ENCODE measurements around the gene EEF2K. TPM values are rescaled to one million over a fixed set of nuclear protein-coding genes. Genes with fewer than 3 reads are reported as not detected.
"Not testable (repeated sequence)": the region's sequence is repeated elsewhere in the genome, so short reads cannot be mapped to it uniquely, and the experiment has no call there.

The EEF2K gene
- polyA plus RNA-seq, 2 donors, result 4.6 to 6.9 TPM

DNA sequence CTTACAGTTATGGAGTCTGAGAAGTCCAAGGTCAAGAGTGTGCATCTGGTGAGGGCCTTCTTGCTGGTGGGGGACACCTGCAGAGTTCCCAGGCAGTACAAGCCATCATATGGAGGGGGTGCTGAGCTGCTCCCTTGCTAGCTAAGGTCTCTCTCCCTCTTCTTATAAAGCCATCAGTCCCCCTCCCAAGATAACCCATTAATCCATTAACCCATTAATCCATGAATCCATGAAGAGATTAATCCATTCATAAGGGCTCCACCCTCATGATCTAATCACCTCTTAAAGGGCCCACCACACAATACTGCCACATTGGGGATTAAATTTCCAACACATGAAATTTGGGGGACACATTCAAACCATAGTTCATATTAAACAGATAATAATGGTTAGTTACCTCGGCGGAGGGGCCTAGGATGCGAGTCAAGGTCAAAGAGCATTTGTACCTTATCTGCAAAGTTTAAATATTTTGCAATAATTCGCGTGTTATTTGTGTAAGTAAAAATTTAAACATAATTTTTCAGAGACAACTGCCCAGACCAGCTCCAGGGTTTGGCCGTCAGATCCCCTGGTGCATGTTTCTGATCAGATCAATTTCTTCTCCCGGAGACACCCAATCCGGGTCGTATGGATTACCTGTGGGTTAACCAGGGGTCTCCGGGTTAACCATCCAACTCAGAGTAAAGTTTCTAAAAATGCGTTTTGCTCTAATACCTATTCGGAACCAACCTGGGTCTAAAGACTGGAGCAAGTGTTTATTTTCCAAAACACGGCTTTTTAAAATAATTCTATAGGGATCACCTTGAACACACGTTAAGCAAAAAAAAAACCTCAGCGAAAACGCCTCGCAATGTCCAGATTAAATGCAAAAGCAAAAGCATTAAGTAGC lies 90.4 kb downstream of the EEF2K start:
- WGBS, 2 donors, result 3 to 4% methylated on average over 17 of the region's 17 CpGs
- Histone ChIP-seq H3K27me3 (ENCODE audit: control insufficient read depth in 1 of 2, insufficient read depth in 2 of 2, low read length in 2 of 2) (no peaks in the 10 kb centered on the region), H3K4me3 (ENCODE audit: low read depth in 1 of 2, low read length in 2 of 2) (peak overlapping the region; percentile 26 to 69), H3K36me3 (ENCODE audit: control insufficient read depth in 2 of 2, insufficient read depth in 2 of 2, low read length in 1 of 2) (no peaks in the 10 kb centered on the region), H3K9me3 (ENCODE audit: control insufficient read depth in 2 of 2, insufficient read depth in 1 of 2, low read depth in 1 of 2, low read length in 1 of 2) (no peaks in the 10 kb centered on the region), H3K27ac (ENCODE audit: low read depth in 2 of 2, low read length in 1 of 2) (peak overlapping the region in 1 of 2 donors; percentile 27), H3K4me1 (ENCODE audit: control insufficient read depth in 2 of 2, insufficient read depth in 2 of 2, low read length in 1 of 2) (peaks cover 0 to 4% of the 10 kb centered on the region in 2 donors)

DNA sequence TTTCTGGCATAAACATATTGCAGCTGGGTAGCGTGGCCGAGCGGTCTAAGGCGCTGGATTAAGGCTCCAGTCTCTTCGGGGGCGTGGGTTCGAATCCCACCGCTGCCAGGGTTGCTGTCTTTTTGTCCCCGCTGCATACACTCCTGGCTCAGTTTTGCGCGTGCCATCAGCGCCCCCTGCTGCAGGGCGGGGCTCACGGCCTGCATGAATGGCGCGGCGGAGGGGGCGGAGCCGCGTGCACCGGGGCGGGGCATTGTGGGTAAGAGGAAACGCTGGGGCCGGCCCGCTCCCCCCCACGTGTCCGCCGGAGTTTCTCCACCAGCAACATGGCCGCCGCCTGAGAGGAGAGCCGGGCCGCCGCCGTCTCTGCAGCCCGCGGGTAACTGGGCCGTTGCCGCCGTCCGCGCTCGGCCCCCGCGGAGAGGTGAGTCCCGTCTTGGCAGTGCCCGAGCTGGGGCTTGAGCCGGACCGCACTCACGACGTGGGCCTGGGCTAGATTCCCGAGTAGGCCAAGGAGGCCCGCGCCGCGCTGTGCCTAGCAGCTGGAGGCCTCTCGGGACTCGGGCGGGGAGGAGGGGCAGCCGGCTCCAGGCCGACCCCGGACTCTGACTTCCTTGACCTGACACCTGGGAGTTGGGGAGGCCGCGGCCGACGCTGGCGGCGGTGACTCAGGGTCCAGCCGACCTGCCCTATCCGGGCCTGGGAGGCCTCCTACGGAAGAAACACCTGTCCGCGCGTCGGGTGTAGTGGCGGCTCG lies 91.2 kb downstream of the EEF2K start, which contains the start of gene POLR3E:
POLR3E (plus strand) TSS at position 296 of the 757 bp plus-strand sequence. CDS start 5,560 bp downstream, outside the sequence.
- Histone ChIP-seq H3K27ac (ENCODE audit: low read depth in 2 of 2, low read length in 1 of 2) (peak within 1 kb of the TSS; percentile 95 to 96), H3K27me3 (ENCODE audit: control insufficient read depth in 1 of 2, insufficient read depth in 2 of 2, low read length in 2 of 2) (no peaks in the 10 kb centered on the region), H3K4me1 (ENCODE audit: control insufficient read depth in 2 of 2, insufficient read depth in 2 of 2, low read length in 1 of 2) (peaks cover 0 to 7% of the 10 kb centered on the region in 2 donors), H3K36me3 (ENCODE audit: control insufficient read depth in 2 of 2, insufficient read depth in 2 of 2, low read length in 1 of 2) (peaks cover 0 to 3% of the 10 kb centered on the region in 2 donors), H3K9me3 (ENCODE audit: control insufficient read depth in 2 of 2, insufficient read depth in 1 of 2, low read depth in 1 of 2, low read length in 1 of 2) (no peaks in the 10 kb centered on the region), H3K4me3 (ENCODE audit: low read depth in 1 of 2, low read length in 2 of 2) (peak within 1 kb of the TSS; percentile 78 to 98)
- 0 to 1% methylated on average over 72 to 76 of the region's 76 CpGs for WGBS, 2 donors

DNA sequence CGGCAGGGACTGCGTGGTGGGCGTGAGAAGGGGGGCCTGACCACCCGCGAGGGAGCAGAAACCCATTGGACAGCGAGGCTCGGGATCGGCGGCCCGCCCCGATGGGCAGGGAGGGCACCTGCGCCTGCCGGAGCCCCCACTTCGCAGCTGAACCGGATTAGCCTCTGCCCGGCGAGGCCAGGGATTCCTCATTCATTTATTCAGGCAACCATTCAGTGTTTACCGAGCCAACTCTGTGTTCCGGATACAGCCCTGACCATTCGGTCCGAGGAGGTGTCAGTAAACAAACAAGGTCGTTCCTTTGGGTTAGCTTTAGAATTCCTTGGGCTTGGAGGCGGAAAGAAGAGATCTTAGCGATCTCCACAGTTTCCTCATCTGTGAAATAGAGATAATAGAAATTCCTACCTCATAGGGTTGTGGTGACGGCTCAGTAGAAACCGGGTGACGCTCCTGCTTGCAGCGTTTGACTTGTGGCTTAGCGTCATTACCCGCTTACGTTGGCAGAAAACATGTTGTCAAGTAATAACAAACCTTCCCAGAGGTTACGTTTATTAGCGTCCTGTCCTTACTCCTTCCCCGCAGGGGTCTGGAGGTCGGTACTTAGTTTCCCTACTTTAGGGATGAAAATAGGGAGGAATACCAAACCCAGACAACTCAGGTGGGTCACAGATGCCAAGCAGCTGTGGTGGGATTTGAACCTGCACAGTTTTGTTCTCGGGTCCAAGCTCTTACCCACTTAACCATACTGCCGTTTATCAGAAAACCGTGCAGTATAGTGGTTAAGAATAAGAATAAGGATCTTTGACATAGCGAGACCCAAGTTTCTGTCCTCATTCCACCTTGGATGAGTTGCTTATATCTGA lies 92.0 kb downstream of the EEF2K start:
- no peaks in the 10 kb centered on the region for H3K9me3 ChIP-seq (ENCODE audit: control insufficient read depth in 2 of 2, insufficient read depth in 1 of 2, low read depth in 1 of 2, low read length in 1 of 2)
- H3K4me3 ChIP-seq (ENCODE audit: low read depth in 1 of 2, low read length in 2 of 2), result peak overlapping the region; percentile 78 to 98
- peak overlapping the region; percentile 95 to 96 for H3K27ac ChIP-seq (ENCODE audit: low read depth in 2 of 2, low read length in 1 of 2)
- no peaks in the 10 kb centered on the region for H3K27me3 ChIP-seq (ENCODE audit: control insufficient read depth in 1 of 2, insufficient read depth in 2 of 2, low read length in 2 of 2)
- H3K4me1 ChIP-seq (ENCODE audit: control insufficient read depth in 2 of 2, insufficient read depth in 2 of 2, low read length in 1 of 2), result peaks cover 0 to 7% of the 10 kb centered on the region in 2 donors
- WGBS, 2 donors, result 0 to 1% methylated on average over 34 to 39 of the region's 39 CpGs
- peaks cover 0 to 6% of the 10 kb centered on the region in 2 donors for H3K36me3 ChIP-seq (ENCODE audit: control insufficient read depth in 2 of 2, insufficient read depth in 2 of 2, low read length in 1 of 2)

DNA sequence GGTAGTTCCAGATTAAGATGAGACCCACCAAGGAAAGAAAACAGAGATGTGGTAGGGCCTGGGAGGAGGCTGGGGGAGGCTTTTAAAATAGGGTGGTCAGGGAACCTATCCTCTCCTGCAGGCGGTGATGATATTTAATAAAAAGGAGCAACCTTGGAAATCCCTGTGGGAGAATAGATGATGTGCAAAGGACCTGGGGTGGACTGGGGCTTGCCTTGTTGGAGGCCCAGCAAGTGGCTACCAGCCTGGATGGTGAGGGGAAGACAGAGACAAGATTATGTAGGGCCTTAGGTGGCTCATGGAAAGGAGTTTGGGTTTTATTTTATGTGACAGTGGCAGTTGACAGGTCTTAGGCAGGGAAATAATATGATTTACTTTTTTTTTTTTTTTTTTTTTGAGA lies 93.0 kb downstream of the EEF2K start:
- Histone ChIP-seq H3K36me3 (ENCODE audit: control insufficient read depth in 2 of 2, insufficient read depth in 2 of 2, low read length in 1 of 2) (peaks cover 0 to 8% of the 10 kb centered on the region in 2 donors), H3K27ac (ENCODE audit: low read depth in 2 of 2, low read length in 1 of 2) (peak overlapping the region in 1 of 2 donors; percentile 35), H3K4me1 (ENCODE audit: control insufficient read depth in 2 of 2, insufficient read depth in 2 of 2, low read length in 1 of 2) (peaks cover 0 to 7% of the 10 kb centered on the region in 2 donors), H3K27me3 (ENCODE audit: control insufficient read depth in 1 of 2, insufficient read depth in 2 of 2, low read length in 2 of 2) (no peaks in the 10 kb centered on the region), H3K9me3 (ENCODE audit: control insufficient read depth in 2 of 2, insufficient read depth in 1 of 2, low read depth in 1 of 2, low read length in 1 of 2) (peaks cover 0 to 1% of the 10 kb centered on the region in 2 donors), H3K4me3 (ENCODE audit: low read depth in 1 of 2, low read length in 2 of 2) (no peak overlapping the region)
- 93 to 100% methylated on average over 1 of the region's 1 CpG for WGBS, 2 donors

DNA sequence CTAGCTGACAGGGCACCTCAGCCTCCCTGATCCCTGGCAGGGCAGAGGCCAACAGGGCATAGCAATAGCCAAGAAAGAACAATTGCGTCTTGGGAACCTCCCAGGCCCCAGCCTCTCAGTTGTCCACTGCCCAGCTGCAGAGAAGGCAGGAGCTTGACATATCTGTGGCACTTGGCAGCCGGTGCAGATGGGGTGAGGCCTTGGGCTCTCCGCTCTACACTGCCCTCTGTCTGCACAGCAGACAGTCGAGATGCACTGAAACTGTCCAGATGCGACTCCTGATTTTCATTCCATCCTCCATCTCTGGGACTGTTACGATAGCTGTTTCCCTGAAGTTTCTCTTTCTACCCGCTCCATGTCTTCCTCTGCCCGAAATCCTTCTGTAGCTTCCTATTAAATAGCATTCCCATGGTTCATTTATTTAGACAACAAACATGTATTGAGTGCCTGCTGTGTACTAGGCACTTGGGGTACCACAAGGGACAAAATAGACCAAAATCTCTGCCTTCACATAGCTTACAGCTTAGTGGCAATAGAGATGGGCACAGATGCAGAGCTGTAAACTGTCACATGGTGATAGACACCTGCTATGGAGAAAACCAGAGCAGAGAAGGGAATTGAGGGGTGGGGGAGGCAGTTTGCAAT lies 94.5 kb downstream of the EEF2K start:
- Histone ChIP-seq H3K4me1 (ENCODE audit: control insufficient read depth in 2 of 2, insufficient read depth in 2 of 2, low read length in 1 of 2) (peaks cover 0 to 7% of the 10 kb centered on the region in 2 donors), H3K9me3 (ENCODE audit: control insufficient read depth in 2 of 2, insufficient read depth in 1 of 2, low read depth in 1 of 2, low read length in 1 of 2) (peaks cover 0 to 1% of the 10 kb centered on the region in 2 donors), H3K36me3 (ENCODE audit: control insufficient read depth in 2 of 2, insufficient read depth in 2 of 2, low read length in 1 of 2) (peaks cover 0 to 21% of the 10 kb centered on the region in 2 donors), H3K4me3 (ENCODE audit: low read depth in 1 of 2, low read length in 2 of 2) (no peak overlapping the region), H3K27me3 (ENCODE audit: control insufficient read depth in 1 of 2, insufficient read depth in 2 of 2, low read length in 2 of 2) (no peaks in the 10 kb centered on the region), H3K27ac (ENCODE audit: low read depth in 2 of 2, low read length in 1 of 2) (peak overlapping the region in 1 of 2 donors; percentile 27)
- 43% methylated on average over 8 of the region's 8 CpGs for WGBS, 2 donors

DNA sequence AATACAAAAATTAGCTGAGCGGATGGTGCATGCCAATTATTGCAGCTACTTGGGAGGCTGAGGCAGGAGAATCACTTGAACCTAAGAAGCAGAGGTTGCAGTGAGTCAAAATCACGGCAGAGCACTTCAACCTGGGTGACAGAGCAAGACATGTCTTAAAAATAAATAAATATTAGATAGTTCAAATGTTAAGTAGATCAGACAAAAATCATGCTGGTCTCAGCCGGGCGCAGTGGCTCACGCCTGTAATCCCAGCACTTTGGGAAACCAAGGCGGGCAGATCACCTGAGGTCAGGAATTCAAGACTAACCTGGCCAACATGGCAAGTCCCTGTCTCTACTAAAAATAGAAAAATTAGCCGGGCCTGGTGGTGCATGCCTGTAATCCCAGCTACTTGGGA lies 95.3 kb downstream of the EEF2K start:
- H3K36me3 ChIP-seq (ENCODE audit: control insufficient read depth in 2 of 2, insufficient read depth in 2 of 2, low read length in 1 of 2), result peaks cover 0 to 26% of the 10 kb centered on the region in 2 donors
- 89% methylated on average over 7 of the region's 7 CpGs for WGBS, 2 donors
- H3K27me3 ChIP-seq (ENCODE audit: control insufficient read depth in 1 of 2, insufficient read depth in 2 of 2, low read length in 2 of 2); H3K9me3 ChIP-seq (ENCODE audit: control insufficient read depth in 2 of 2, insufficient read depth in 1 of 2, low read depth in 1 of 2, low read length in 1 of 2); H3K27ac ChIP-seq (ENCODE audit: low read depth in 2 of 2, low read length in 1 of 2); H3K4me3 ChIP-seq (ENCODE audit: low read depth in 1 of 2, low read length in 2 of 2); H3K4me1 ChIP-seq (ENCODE audit: control insufficient read depth in 2 of 2, insufficient read depth in 2 of 2, low read length in 1 of 2): not testable (repeated sequence)

DNA sequence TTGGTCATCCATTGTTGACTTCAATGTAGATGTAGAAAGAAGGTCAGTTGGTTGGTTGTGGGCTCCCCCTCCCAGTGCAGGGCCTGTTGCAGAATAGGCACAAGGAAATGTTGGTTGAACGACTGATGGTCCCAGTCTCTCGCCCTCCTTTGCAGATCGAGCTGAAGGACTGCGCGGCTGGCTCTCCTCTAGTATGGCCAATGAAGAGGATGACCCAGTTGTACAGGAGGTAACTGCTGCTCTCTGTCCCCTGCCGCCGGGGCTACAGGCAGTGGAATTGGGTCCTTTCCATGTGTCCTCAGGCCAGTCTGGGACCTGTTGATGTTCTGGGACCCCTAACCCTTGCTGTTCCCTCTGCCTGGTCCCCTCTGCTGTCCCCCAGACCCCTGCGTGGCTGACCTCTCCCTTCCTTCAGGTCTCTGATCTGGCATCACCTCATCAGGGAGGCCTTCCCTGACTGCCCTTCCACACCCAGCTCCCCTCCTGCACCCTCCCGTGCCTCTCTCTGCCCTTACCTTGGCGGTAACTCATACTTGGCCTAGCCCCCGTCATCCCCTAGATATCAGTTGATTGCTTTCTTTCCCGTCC lies 96.8 kb downstream of the EEF2K start:
- Histone ChIP-seq H3K4me1 (ENCODE audit: control insufficient read depth in 2 of 2, insufficient read depth in 2 of 2, low read length in 1 of 2) (peaks cover 0 to 7% of the 10 kb centered on the region in 2 donors), H3K4me3 (ENCODE audit: low read depth in 1 of 2, low read length in 2 of 2) (no peak overlapping the region), H3K9me3 (ENCODE audit: control insufficient read depth in 2 of 2, insufficient read depth in 1 of 2, low read depth in 1 of 2, low read length in 1 of 2) (peaks cover 0 to 1% of the 10 kb centered on the region in 2 donors), H3K36me3 (ENCODE audit: control insufficient read depth in 2 of 2, insufficient read depth in 2 of 2, low read length in 1 of 2) (peaks cover 5 to 40% of the 10 kb centered on the region in 2 donors), H3K27me3 (ENCODE audit: control insufficient read depth in 1 of 2, insufficient read depth in 2 of 2, low read length in 2 of 2) (no peaks in the 10 kb centered on the region), H3K27ac (ENCODE audit: low read depth in 2 of 2, low read length in 1 of 2) (no peak overlapping the region)
- WGBS, 2 donors, result 95 to 97% methylated on average over 12 of the region's 12 CpGs

DNA sequence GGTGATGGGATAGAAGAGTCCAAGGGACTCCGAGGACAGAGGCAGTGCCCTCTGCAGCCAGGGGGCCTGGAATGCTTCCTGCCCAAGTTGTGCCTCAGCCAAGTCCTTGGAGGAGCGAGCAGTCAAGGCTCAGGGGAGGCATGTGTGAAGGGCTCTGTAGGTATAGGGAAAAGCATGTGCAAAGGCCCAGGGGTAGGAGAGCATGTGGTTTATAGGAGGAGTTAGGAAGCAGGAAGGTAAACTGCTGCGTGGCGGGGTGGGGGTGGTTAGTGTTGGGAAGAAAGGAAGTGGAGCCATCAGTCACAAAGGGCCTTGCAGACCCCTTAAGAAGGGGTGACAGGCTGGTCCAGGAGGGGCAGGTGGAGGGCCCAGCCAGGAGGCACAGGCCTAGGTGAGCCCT lies 98.3 kb downstream of the EEF2K start:
- Histone ChIP-seq H3K36me3 (ENCODE audit: control insufficient read depth in 2 of 2, insufficient read depth in 2 of 2, low read length in 1 of 2) (peaks cover 14 to 53% of the 10 kb centered on the region in 2 donors), H3K9me3 (ENCODE audit: control insufficient read depth in 2 of 2, insufficient read depth in 1 of 2, low read depth in 1 of 2, low read length in 1 of 2) (peaks cover 0 to 1% of the 10 kb centered on the region in 2 donors), H3K27me3 (ENCODE audit: control insufficient read depth in 1 of 2, insufficient read depth in 2 of 2, low read length in 2 of 2) (no peaks in the 10 kb centered on the region), H3K27ac (ENCODE audit: low read depth in 2 of 2, low read length in 1 of 2) (no peak overlapping the region), H3K4me3 (ENCODE audit: low read depth in 1 of 2, low read length in 2 of 2) (no peak overlapping the region), H3K4me1 (ENCODE audit: control insufficient read depth in 2 of 2, insufficient read depth in 2 of 2, low read length in 1 of 2) (peaks cover 0 to 7% of the 10 kb centered on the region in 2 donors)
- WGBS, 2 donors, result 95 to 96% methylated on average over 4 of the region's 4 CpGs
